ENCODE results near the gene HDAC9. TPM values are rescaled to one million over a fixed set of nuclear protein-coding genes. Genes with fewer than 3 reads are reported as not detected.

The HDAC9 gene
- total RNA-seq, 1 experiment from 2014 or later, result 7.7 TPM

DNA sequence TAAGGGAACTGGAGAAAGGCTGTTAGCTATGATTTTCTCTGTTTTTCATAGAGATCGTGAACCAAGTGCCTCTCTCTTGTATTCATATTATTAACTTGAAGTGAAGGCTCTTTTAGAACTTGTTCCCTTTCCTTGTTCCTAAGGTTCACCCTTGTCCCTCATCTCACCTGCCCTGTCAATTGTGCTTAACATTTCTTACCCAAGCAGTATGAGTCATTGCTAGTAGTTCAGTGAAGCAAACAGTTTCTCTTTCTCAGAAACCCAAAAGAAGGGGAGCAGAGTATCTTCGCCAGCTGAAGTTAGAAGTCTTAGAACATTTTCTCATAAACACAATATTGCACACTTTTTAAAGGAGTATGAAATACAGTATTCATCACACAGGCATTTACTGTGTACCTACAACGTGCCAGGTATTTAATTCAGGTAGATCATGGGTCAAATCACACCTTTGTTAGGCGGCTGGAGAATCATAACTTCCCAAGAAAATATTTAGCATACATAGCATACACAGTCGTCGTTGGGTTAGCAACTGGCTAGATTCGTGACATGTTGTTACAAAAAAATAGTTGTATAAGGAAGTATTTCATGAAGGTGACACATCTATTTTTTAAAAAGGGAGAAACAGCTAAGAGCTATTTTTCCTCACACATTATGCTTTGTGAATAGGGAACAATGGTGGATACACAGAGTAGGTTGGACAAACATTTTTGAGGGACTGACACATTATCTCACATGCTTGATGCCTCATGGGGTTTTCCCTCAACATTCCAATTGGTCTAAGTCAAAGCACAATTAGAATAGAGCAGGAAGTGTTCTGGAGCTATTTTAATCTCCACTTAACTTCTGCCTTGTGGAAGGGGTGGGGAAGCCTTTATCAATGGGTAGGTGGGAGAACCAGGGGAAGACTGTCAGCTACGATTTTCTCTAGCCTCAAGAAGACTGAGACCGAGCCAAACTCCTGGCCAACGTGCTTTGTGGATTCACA lies 13.2 kb downstream of the HDAC9 start:
- TF ChIP-seq, protein P1, sequence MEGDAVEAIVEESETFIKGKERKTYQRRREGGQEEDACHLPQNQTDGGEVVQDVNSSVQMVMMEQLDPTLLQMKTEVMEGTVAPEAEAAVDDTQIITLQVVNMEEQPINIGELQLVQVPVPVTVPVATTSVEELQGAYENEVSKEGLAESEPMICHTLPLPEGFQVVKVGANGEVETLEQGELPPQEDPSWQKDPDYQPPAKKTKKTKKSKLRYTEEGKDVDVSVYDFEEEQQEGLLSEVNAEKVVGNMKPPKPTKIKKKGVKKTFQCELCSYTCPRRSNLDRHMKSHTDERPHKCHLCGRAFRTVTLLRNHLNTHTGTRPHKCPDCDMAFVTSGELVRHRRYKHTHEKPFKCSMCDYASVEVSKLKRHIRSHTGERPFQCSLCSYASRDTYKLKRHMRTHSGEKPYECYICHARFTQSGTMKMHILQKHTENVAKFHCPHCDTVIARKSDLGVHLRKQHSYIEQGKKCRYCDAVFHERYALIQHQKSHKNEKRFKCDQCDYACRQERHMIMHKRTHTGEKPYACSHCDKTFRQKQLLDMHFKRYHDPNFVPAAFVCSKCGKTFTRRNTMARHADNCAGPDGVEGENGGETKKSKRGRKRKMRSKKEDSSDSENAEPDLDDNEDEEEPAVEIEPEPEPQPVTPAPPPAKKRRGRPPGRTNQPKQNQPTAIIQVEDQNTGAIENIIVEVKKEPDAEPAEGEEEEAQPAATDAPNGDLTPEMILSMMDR (conservative IDR thresholded peaks at IDR 0.05), result no peak
- H2BK5ac ChIP-seq (ENCODE audit: insufficient read length, low read length), result no peak overlapping the region
- H3T11ph ChIP-seq (ENCODE audit: low read length), result no peak overlapping the region
- no peaks in the 10 kb centered on the region for H3K23me2 ChIP-seq (ENCODE audit: insufficient read length, low read depth, low read length, poor library complexity, severe bottlenecking)
- no peak overlapping the region for H3K4me2 ChIP-seq (ENCODE audit: insufficient read depth, insufficient read length, low read length)
- no peak overlapping the region for H3K14ac ChIP-seq (ENCODE audit: insufficient read depth, low read length)
- no peak overlapping the region for H4K91ac ChIP-seq (ENCODE audit: insufficient read length, low read depth, low read length)
- H3K79me2 ChIP-seq (ENCODE audit: insufficient read depth, low read length), result no peaks in the 10 kb centered on the region
- no peak overlapping the region for H2AK5ac ChIP-seq (ENCODE audit: insufficient read length, low read length)
- no CpG with 5 or more reads among the region's 10 CpGs for WGBS (ENCODE audit: extremely low coverage, insufficient read length, low lambda C conversion rate)
- H4K8ac ChIP-seq (replicated peaks; ENCODE audit: insufficient read length, low read depth, low read length), result no peak overlapping the region
- Mint-ChIP-seq H3K27ac (peak overlapping the region; percentile 26 to 61 (median 54); a peak in 3 of 7 replicates), H3K4me3 (no peak overlapping the region), H3K9me3 (no peaks in the 10 kb centered on the region), H3K4me1 (peaks cover 18 to 23% of the 10 kb centered on the region in 2 experiments), H3K27me3 (ENCODE audit: low read depth) (no peaks in the 10 kb centered on the region), H3K36me3 (ENCODE audit: insufficient read depth in 1 of 3, low read depth in 3 of 3) (no peaks in the 10 kb centered on the region)
- no peak overlapping the region for H3K18ac ChIP-seq (ENCODE audit: insufficient read length, low read depth, low read length)
- H2AFZ ChIP-seq (ENCODE audit: low read length), result no peak overlapping the region
- no peak overlapping the region for H3K23ac ChIP-seq (ENCODE audit: insufficient read length, low read depth, low read length)
- H2BK15ac ChIP-seq (ENCODE audit: low read depth, low read length), result no peak overlapping the region
- H3K4ac ChIP-seq (ENCODE audit: low read depth, low read length), result no peak overlapping the region
- H3K9ac ChIP-seq (ENCODE audit: extremely low read depth, insufficient read length, low read length), result no peak overlapping the region
- no peaks in the 10 kb centered on the region for H3K9me3 ChIP-seq (ENCODE audit: control insufficient read depth, low read depth, low read length)
- peak overlapping the region; percentile 14 for H3K27ac ChIP-seq (ENCODE audit: insufficient read length, low read depth, low read length)
- H3K27me3 ChIP-seq (ENCODE audit: insufficient read depth, low read length), result no peaks in the 10 kb centered on the region
- no peak overlapping the region for H2BK12ac ChIP-seq (ENCODE audit: insufficient read length, low read depth, low read length)
- H4K5ac ChIP-seq (ENCODE audit: insufficient read length, low read depth, low read length), result no peak overlapping the region
- no peaks in the 10 kb centered on the region for H3K79me1 ChIP-seq (ENCODE audit: insufficient read depth, low read depth, low read length, poor library complexity, severe bottlenecking)
- H2BK120ac ChIP-seq (ENCODE audit: low read depth, low read length, poor library complexity, severe bottlenecking), result no peak overlapping the region
- no peak overlapping the region for H3K56ac ChIP-seq (ENCODE audit: insufficient read length, low read depth, low read length)
- no peaks in the 10 kb centered on the region for H4K20me1 ChIP-seq (ENCODE audit: control insufficient read depth, insufficient read depth, insufficient read length)
- peaks cover 3% of the 10 kb centered on the region; the same call in 1 of the 2 replicates for H3K4me1 ChIP-seq (ENCODE audit: insufficient read depth, low read length)
- H2BK20ac ChIP-seq (ENCODE audit: low read depth, low read length, poor library complexity, severe bottlenecking), result no peak overlapping the region
- DNase-seq, result no peak

Measured in H9 (cell line).